ENCODE measurements around the gene NCOA6.

GRCh38 chr20:34743039-34743438 is 82.4 kb downstream of the NCOA6 start:
- TF ChIP-seq EZH2 (IDR thresholded peaks at IDR 0.05; ENCODE audit: borderline replicate concordance, low read depth, low read length, severe bottlenecking) (no peak), CTCF (IDR thresholded peaks at IDR 0.05; ENCODE audit: borderline replicate concordance, extremely low read depth, low read length, poor library complexity, severe bottlenecking) (no peak)

All from DND-41 (cell line).